Right hindlimb (tissue), 1 donor: ENCODE results near the gene DCXR.

Experiments used
- DNase-seq: peaks from one replicate; pipeline ENCODE4 v3.0.0-alpha.2; 2018

Gene DCXR

GRCh38 chr17:82021107-82021899 lies 16.2 kb downstream of the DCXR start:
- DNase-seq: peak; percentile 80

GRCh38 chr17:82020572-82021106 lies 16.9 kb downstream of the DCXR start:
- DNase-seq: no peak

- no peak for DNase-seq
Observed at GRCh38 chr17:82019690-82020571, 17.6 kb downstream of the DCXR start.

- DNase-seq: no peak
Observed at GRCh38 chr17:82018989-82019689, 18.4 kb downstream of the DCXR start.

GRCh38 chr17:82018152-82018988 lies 19.1 kb downstream of the DCXR start:
- no peak for DNase-seq

- DNase-seq: no peak
Observed at GRCh38 chr17:82017612-82018151, 19.8 kb downstream of the DCXR start.

- DNase-seq: no peak
Observed at GRCh38 chr17:82016875-82017459, 20.5 kb downstream of the DCXR start.

- DNase-seq: no peak
Observed at GRCh38 chr17:82016061-82016874, 21.2 kb downstream of the DCXR start.

- DNase-seq: no peak
Observed at GRCh38 chr17:82015311-82015971, 22.1 kb downstream of the DCXR start.

- DNase-seq: no peak
Observed at GRCh38 chr17:82014971-82015310, 22.6 kb downstream of the DCXR start.

- DNase-seq: no peak
Observed at GRCh38 chr17:82014432-82014831, 23.1 kb downstream of the DCXR start.

GRCh38 chr17:82013772-82014321 lies 23.6 kb downstream of the DCXR start:
- no peak for DNase-seq

GRCh38 chr17:82013341-82013740 lies 24.2 kb downstream of the DCXR start:
- peak; percentile 69 for DNase-seq

GRCh38 chr17:82012640-82013295 lies 24.7 kb downstream of the DCXR start:
- no peak for DNase-seq

- no peak for DNase-seq
Observed at GRCh38 chr17:82012261-82012639, 25.2 kb downstream of the DCXR start.

GRCh38 chr17:82011617-82012187 lies 25.8 kb downstream of the DCXR start:
- no peak for DNase-seq

GRCh38 chr17:82010575-82011525 lies 26.6 kb downstream of the DCXR start:
- DNase-seq: no peak

- no peak for DNase-seq
Observed at GRCh38 chr17:82009413-82009812, 28.1 kb downstream of the DCXR start.
